EH (cell line): ENCODE results near the gene ANKRD33B.
"Not testable (repeated sequence)": the region's sequence is repeated elsewhere in the genome, so short reads cannot be mapped to it uniquely, and the experiment has no call there.

ENCODE experiments used
- DNase-seq: peaks from one replicate; pipeline ENCODE4 v3.0.0-alpha.2; 2015; ENCODE audit warnings: low read depth

ANKRD33B gene

GRCh38 chr5:10563945-10564837 lies at the start of gene ANKRD33B:
Gene ANKRD33B, plus strand, starts transcription at chr5:10564070. Its CDS starts 398 bp downstream, at chr5:10564468.
- DNase-seq: peak; percentile 79

DNA sequence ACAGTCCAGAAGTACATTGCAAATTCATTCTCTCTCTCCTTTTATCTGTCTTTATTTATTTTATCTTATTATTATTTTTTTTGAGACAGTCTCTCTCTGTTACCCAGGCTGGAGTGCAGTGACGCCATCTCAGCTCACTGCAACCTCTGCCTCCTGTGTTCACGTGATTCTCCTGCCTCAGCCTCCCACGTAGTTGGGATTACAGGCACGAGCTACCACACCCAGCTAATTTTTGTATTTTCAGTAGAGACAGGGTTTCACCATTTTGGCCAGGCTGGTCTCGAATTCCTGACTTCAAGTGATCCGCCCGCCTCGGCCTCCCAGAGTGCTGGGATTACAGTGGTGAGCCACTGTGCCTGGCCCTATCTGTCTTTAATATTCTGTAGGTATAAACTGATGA lies 49.3 kb upstream of the ANKRD33B start:
- DNase-seq: not testable (repeated sequence)

DNA sequence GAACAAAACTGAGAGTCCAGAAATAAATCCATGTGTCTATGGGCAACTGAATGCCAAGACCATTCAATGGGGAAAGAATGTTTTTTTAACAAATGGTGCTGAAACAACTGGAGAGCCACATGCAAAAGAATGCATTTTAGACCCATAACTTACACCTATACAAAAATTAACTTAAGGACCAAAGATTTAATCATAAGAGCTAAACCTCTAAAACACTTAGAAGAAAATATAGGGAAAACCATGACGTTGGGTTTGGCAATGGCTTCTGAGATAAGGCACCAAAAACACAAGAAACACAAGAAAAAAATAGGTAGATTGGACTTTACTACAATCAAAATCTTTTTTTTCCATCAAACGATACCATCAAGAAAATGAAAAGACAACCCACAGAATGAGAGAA lies 48.4 kb upstream of the ANKRD33B start:
- no peak for DNase-seq

DNA sequence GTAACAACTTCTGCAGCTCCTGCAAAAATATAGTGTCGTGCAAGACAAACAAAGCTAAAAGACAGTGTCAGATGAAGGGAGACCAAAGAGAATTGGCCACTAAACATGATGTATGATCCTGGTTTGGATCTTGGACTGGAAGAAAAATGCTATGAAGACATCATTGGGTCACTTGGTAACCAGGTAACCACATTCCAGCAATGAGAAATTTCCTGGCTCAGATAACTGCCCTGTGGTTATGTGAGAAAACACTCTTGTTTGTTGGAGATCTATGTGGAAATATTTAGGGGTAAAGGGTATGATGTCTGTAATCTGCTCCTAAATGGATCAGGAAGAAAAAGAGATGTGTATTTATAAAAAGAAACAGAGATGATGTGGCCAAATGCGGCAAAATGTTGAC lies 45.5 kb upstream of the ANKRD33B start:
- DNase-seq: peak; percentile 44

GRCh38 chr5:10519729-10520128 lies 44.1 kb upstream of the ANKRD33B start:
- DNase-seq: no peak

DNA sequence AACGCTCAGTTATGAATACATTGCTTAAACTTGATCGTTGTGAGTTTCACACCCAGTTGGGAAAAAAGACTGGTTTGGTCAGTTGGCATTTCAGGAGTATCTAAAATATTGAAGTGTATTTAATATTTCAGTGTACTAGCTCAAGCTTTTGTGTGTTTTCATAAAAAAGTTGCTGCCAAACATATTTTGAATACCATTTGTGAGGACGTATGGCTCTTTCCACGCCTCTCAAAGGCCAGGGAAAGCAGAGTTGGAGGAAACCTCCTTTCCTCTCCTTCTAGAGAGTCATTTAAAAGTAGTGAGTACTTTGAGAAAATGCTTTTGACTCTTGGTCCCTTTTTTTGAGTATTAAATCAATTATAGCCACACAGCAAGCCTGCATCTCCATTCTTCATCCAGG lies 43.2 kb upstream of the ANKRD33B start:
- DNase-seq: peak; percentile 63

GRCh38 chr5:10521466-10522223 lies 42.2 kb upstream of the ANKRD33B start:
- no peak for DNase-seq

DNA sequence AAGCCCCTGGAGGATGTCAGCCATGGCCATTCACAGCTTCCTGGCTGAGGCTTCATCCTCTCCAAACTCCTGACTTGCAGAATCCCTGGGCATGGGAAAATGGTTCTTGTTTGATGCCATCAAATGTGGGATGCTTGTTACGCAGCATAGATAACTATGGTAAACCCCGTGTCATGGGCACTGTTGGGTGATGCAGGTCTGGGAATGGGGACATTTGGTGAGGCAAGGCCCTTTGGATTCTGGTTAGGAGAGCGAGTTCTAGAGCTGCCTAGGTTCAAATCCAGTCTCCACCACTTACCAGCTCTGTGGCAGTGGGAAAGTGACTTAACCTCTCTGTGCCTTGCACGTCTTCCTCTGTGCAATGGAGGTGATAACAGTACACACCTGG lies 41.7 kb upstream of the ANKRD33B start:
- DNase-seq: no peak

- DNase-seq: peak; percentile 98
Measured at GRCh38 chr5:10524376-10525123, 39.3 kb upstream of the ANKRD33B start.

DNA sequence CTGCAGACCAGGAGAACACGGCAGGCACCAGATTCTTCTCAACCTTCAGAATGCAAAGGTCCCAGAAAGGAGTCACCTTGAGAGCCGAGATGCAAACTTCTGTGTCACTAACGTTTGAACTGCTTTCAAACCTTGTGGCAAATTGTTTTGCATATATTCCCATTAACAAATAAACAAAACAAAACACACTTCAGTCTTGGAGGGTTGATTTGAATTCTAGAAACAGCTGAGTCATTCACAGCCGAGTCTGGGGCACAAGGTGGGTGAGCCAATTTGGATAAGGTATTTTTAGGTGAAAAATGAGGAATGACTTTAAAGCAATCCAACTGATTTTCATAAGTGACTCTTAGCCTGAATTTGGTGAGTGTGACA lies 38.8 kb upstream of the ANKRD33B start:
- no peak for DNase-seq

DNA sequence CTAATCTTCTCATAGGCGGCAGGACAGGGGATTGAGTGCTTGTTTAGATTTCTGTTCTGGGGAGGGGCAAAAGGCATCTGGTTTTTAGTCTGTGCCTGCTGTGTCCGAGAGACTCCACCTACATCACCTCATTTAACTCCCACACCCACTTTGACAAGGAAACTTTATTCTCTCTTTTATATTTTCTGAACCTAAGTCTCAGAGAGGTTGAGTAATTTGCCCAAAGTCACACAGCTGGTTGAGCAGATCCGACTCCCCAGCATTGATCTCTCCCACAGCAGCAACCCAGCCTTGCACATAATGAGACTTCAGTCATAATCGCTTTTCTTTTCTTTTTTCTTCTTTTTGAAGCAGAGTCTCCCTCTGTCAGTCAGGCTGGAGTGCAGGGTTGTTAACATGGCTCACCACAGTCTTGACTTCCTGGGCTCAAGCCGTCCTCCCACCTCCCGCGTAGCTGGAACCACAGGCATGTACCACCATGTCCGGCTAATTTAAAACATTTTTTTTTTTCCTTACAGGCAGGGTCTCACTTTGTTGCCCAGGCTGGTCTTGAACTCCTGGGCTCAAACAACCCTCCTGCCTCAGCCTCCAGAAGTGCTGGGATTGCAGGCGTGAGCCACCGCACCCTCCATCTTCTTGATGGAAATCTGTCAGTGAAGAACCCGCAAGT lies 36.5 kb upstream of the ANKRD33B start:
- peak; percentile 90 for DNase-seq

GRCh38 chr5:10528056-10528816 lies 35.6 kb upstream of the ANKRD33B start:
- peak; percentile 84 for DNase-seq

- DNase-seq: no peak
Measured at GRCh38 chr5:10528827-10529226, 35.0 kb upstream of the ANKRD33B start.

- DNase-seq: no peak
Measured at GRCh38 chr5:10530601-10531320, 33.1 kb upstream of the ANKRD33B start.

DNA sequence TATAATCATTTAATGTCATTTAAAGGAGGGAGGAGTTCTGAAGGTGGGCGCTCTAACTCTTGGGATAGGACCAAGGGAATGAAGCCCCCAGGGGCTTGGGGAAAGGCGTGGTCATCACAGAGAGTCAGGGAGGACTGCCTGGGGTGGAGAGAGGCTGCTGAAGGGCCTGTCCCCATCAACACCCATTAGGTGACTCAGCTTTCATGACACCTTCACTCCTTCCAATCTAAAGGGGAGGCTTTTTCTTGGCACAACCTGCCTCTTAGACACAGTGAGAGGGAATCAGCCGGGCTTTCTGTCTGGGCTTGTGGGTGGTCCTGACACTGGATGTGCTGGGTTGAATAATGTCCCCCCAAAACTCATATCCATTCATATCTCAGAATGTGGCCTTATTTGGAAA lies 31.4 kb upstream of the ANKRD33B start:
- DNase-seq: no peak

GRCh38 chr5:10533226-10533625 lies 30.6 kb upstream of the ANKRD33B start:
- DNase-seq: no peak

GRCh38 chr5:10534561-10535530 lies 29.0 kb upstream of the ANKRD33B start:
- DNase-seq: no peak

DNA sequence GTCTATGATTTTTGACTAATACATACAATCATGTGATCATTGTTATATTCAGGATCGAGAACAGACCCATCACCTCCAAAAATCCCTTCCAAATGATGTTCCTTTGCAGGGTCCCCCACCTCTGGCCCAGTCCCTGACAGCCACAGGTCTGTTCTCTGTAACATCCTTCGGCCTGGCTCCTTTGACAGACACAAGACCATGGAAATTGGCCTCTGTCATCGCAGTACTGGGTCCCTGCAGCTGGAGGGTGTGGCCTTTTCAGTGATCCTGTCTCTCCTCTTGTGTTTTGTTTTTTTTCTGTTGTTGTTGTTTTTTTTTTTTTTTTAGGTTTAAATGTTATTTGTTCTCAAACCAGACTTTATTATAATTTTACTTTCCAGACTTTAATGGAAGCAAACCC lies 27.4 kb upstream of the ANKRD33B start:
- no peak for DNase-seq

- no peak for DNase-seq
Measured at GRCh38 chr5:10536931-10537579, 26.8 kb upstream of the ANKRD33B start.
